AG08395 (cell line): ENCODE results near the gene SEPTIN10.

Experiments
- DNase-seq: peaks from one replicate; pipeline ENCODE4 v3.0.0; 2012; ENCODE audit warnings: mixed read lengths, low spot score

The SEPTIN10 gene

DNA sequence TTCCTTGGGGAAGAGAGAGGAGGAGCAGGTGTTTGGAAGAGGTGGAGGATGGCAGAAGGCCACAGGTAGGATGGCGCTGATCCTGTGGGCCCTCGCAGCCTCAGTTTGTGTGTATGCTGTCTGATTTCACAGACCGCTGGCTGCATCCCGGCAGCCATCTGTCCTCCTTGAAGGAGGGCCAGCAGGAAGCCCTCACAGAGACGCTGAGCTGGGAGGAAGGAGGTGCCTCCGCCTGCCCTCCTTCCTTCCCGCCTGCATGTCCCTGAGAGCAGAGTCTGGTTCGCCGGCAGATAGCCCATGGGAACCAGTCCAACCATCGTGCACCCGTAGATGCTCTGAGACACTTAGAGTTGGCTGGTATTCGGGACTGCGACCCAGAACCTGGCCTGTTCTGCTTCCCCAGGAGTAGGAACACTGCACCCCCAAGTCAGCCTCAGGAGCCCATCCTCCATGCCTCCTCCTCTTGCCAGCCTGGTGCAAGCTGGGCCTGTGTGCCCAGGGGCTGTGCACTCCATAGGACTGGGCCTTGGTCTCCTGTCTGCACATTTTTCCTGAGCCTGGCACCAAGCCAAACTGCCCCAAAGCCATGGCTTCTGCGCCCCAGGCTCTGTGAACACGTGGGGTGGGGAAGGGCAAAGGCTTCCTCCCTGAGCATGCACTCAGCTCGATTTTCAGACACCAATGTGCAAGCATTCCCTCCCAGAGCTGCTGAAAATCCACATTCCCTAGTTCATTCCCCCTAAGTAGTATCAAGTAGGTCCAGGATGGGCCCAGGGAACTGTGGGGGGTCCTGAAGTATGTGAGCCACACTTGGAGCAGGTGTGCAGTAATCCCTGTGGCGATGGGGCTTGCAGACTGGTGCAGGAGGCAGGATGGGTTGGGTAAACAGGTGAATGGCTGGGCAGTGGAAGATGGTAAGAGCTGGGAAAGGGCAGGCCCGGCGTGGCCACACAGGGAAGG, 115.6 kb downstream of the SEPTIN10 start:
- peak; percentile 48 for DNase-seq

DNA sequence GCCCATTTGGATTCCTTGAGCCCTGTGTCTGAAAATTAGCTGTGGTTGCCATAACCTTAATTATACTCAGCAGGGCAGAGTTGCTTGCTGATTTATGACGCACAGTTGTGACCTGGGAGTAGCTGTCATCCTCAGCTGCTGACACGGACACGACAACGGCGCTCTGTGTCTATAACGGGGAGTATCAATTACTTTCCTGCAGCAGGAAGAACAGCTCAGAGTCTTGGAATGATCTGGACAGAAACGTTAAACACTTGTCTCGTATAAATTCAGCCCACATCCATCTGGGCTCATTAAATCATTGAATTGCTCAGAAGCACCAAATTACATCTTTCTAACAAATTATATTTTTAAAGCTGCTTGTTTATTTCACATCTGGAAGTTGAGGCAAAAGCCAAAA, 116.3 kb downstream of the SEPTIN10 start:
- peak; percentile 87 for DNase-seq

DNA sequence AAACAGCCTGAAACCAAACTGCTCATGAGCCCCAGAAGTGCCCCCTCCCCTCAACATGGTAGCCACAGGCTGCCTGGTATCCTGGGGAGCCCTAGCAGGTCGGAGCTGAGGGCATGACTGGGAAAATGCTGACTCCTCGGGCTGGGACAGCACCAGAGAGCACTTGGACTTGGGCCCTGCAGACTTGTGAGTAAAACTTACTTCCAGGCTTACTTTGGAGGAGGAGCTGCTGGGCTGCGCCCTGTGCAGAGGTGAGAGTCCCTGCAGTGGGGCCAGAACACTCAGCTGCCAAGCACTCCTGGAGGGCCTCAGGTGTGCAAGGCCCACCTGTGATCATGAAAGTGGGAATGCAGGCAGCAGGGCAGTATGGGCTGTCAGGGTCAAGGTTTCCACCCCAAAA, 119.4 kb downstream of the SEPTIN10 start:
- DNase-seq = no peak

DNA sequence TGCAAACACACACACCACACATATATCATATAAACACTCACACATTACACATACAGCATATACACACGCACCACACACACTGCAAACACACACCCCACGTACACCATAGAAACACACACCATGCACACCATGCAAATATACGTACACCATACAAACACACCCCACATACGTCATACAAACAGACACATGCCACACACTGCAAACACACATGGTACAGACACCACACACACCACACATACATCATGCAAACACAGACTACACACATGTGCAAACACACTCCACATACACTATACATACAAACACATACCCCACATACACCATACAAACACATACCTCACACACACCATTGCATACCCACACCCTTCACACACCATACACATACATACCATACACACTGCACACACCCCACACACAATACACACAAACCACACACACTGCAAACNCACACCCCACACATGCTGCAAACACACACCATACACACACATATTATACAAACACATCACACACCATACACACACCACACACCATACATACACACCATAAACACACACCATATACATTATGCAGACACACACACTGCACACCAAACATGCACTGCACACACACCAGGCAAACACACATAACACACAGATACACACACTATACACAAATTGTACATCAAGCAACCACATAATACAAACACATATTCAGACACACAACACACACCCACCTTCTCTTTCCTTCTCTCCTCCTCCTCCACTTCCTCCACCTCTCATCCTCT, 120.4 kb downstream of the SEPTIN10 start:
- no peak for DNase-seq
